Coronary artery (tissue), 2 donors: ENCODE results near the gene CABLES1.

Source experiments
- DNase-seq: peaks from one replicate; pipeline ENCODE4 v3.0.0-alpha.2; 2017; ENCODE audit warnings: low spot score
- H3K27ac ChIP-seq, 2 donors: fragments of 200-600 bp; sonication (generic); one replicate each; pipeline ENCODE4 v1.5.1; 2016 to 2019
- H3K4me3 ChIP-seq: fragments of 200-600 bp; sonication (generic); 2 replicates; pipeline ENCODE4 v1.5.1; 2016; ENCODE audit warnings: mild to moderate bottlenecking, moderate library complexity
- TF ChIP-seq, protein P1 (sequence below): fragments of 200-600 bp; sonication (generic); IDR thresholded peaks from one replicate; pipeline ENCODE4 v1.5.1; 2019; ENCODE audit warnings: antibody characterized with exemption

CABLES1 gene

GRCh38 chr18:23163786-23164533 lies 28.7 kb downstream of the CABLES1 start:
- TF ChIP-seq, protein P1, sequence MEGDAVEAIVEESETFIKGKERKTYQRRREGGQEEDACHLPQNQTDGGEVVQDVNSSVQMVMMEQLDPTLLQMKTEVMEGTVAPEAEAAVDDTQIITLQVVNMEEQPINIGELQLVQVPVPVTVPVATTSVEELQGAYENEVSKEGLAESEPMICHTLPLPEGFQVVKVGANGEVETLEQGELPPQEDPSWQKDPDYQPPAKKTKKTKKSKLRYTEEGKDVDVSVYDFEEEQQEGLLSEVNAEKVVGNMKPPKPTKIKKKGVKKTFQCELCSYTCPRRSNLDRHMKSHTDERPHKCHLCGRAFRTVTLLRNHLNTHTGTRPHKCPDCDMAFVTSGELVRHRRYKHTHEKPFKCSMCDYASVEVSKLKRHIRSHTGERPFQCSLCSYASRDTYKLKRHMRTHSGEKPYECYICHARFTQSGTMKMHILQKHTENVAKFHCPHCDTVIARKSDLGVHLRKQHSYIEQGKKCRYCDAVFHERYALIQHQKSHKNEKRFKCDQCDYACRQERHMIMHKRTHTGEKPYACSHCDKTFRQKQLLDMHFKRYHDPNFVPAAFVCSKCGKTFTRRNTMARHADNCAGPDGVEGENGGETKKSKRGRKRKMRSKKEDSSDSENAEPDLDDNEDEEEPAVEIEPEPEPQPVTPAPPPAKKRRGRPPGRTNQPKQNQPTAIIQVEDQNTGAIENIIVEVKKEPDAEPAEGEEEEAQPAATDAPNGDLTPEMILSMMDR, result no peak
- no peak for DNase-seq
- H3K27ac ChIP-seq, result no peak overlapping the region
- no peak overlapping the region for H3K4me3 ChIP-seq

GRCh38 chr18:23165271-23166068 lies 30.2 kb downstream of the CABLES1 start:
- TF ChIP-seq, protein P1, result no peak
- no peak overlapping the region for H3K4me3 ChIP-seq
- H3K27ac ChIP-seq, result no peak overlapping the region
- DNase-seq, result no peak

- Histone ChIP-seq H3K27ac (no peak overlapping the region), H3K4me3 (no peak overlapping the region)
- TF ChIP-seq, protein P1, result no peak
- no peak for DNase-seq
Measured at GRCh38 chr18:23166891-23167541, 31.7 kb downstream of the CABLES1 start.

DNA sequence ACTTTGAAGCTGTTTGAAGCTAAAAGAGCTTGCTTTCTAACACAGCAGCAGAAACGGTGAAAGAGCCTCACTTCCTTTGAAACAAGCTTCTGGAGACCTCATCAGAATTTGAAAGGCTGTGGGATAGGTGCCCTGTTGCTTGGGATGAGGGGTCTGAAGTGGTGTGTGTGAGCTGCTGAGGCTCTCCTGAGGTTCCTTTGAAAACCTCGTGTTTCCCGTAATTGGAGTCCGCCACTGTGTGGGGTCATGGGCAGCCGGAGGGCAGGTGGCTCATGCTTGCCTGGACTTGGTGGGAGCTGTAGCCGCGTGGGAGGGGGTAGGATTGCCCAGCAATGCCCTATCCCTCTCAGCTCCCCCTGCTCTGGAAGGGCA lies 34.4 kb downstream of the CABLES1 start:
- H3K4me3 ChIP-seq, result no peak overlapping the region
- TF ChIP-seq, protein P1, result no peak
- no peak overlapping the region for H3K27ac ChIP-seq
- DNase-seq, result no peak

DNA sequence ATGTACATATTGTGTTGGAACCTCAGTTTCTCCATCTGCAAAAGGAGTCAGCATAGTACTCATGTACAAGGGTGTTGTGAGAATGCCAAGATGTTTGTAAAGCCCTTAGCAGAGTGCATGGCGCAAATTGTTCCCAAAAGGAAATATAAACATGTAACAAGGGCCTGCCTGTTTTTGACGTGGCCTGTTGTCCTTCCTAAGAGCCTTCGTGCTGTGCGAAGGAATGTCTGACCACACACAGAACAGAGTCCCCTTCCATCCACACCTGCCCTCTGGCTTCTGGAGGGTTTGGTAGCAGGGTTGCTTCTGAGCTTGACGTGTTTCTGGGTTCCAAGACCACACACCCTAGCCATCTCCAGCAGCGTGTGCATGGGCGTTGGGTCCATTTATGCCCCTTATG lies 34.9 kb downstream of the CABLES1 start:
- H3K27ac ChIP-seq, result no peak overlapping the region
- TF ChIP-seq, protein P1, result no peak
- DNase-seq, result no peak
- no peak overlapping the region for H3K4me3 ChIP-seq

- TF ChIP-seq, protein P1, result no peak
- Histone ChIP-seq H3K27ac (no peak overlapping the region), H3K4me3 (no peak overlapping the region)
- DNase-seq, result no peak
Measured at GRCh38 chr18:23171581-23172156, 36.4 kb downstream of the CABLES1 start.
